ENCODE data around the gene DPM1.

The DPM1 gene

GRCh38 chr20:50953196-50953595 is 5.1 kb downstream of the DPM1 start:
- peaks cover 10 to 18% of the 10 kb centered on the region in 2 experiments for H3K4me1 ChIP-seq (ENCODE audit: control insufficient read depth in 1 of 2, insufficient read depth in 1 of 2, low read depth in 1 of 2, low read length in 1 of 2)
- H3K9me3 ChIP-seq, result no peaks in the 10 kb centered on the region
- H3K27ac ChIP-seq, result no peak overlapping the region
- no peak for TF ChIP-seq CTCF (IDR thresholded peaks at IDR 0.05)
- H3K27me3 ChIP-seq, result no peaks in the 10 kb centered on the region
- no peak overlapping the region for H3K4me3 ChIP-seq (ENCODE audit: low read depth in 1 of 2, low read length in 1 of 2)
- peaks cover 67% of the 10 kb centered on the region for H3K36me3 ChIP-seq

DNA sequence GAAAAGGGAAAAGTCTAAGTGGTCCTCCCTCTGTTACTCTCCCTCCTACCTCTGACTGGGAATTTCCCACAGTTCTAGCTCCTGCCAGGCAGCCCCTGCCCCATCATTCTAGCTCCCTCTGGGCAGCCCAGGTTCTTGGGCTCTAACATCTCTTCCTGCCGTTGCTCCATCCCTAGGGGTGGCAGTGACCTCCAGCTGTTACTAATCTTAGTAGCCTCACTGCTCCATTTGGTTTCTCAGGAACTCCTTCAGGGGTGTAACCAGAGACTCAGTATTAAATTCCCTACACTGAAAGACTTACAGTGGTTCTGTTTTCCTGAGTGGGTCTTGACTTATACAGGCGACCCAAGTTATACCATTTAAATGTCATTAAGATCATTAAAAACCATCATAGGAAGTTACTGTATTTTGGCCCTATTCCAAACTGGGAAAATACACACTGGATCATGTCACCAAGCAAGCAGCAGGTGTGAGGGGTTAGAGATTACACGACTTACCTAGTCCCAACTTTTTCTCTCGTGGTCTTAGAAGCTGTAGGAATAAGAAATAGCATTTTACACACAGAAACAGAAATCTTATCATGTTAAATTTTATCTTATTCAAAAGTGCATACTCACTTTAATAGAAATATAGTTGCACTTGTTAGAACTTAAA is 10.1 kb downstream of the DPM1 start:
- Histone ChIP-seq H3K4me1 (ENCODE audit: control insufficient read depth in 1 of 2, insufficient read depth in 1 of 2, low read depth in 1 of 2, low read length in 1 of 2) (no peaks in the 10 kb centered on the region), H3K27me3 (no peaks in the 10 kb centered on the region), H3K4me3 (ENCODE audit: low read depth in 1 of 2, low read length in 1 of 2) (no peak overlapping the region), H3K36me3 (peaks cover 96% of the 10 kb centered on the region), H3K9me3 (no peaks in the 10 kb centered on the region), H3K27ac (no peak overlapping the region)
- no peak for TF ChIP-seq CTCF (IDR thresholded peaks at IDR 0.05)

- TF ChIP-seq CTCF (IDR thresholded peaks at IDR 0.05), result no peak
- Histone ChIP-seq H3K9me3 (no peaks in the 10 kb centered on the region), H3K27ac (no peak overlapping the region), H3K4me3 (ENCODE audit: low read depth in 1 of 2, low read length in 1 of 2) (no peak overlapping the region), H3K36me3 (peaks cover 96% of the 10 kb centered on the region), H3K4me1 (ENCODE audit: control insufficient read depth in 1 of 2, insufficient read depth in 1 of 2, low read depth in 1 of 2, low read length in 1 of 2) (no peaks in the 10 kb centered on the region), H3K27me3 (no peaks in the 10 kb centered on the region)
Observed at GRCh38 chr20:50943069-50943468, 15.3 kb downstream of the DPM1 start.

DNA sequence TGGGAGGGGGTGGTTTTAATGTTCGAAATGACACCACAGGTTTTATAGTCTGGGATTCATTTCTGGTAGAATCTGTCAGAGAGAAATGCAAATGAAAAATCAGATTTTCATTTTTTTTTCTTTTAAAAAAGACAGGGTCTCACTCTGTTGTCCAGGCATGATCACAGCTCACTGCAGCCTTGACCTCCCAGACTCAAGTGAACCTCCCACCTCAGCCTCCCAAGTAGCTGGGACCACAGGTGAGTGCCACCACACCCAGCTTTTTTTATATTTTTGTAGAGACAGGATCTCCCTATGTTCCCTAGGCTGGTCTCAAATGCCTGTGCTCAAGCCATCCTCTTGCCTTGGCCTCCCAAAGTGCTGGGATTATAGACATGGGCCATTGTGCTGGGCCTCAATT is 24.7 kb downstream of the DPM1 start:
- no peak overlapping the region for H3K27ac ChIP-seq
- peaks cover 19 to 29% of the 10 kb centered on the region in 2 experiments for H3K4me1 ChIP-seq (ENCODE audit: control insufficient read depth in 1 of 2, insufficient read depth in 1 of 2, low read depth in 1 of 2, low read length in 1 of 2)
- TF ChIP-seq CTCF (IDR thresholded peaks at IDR 0.05), result no peak
- H3K9me3 ChIP-seq, result no peaks in the 10 kb centered on the region
- no peak overlapping the region for H3K4me3 ChIP-seq (ENCODE audit: low read depth in 1 of 2, low read length in 1 of 2)
- peaks cover 48% of the 10 kb centered on the region for H3K36me3 ChIP-seq
- no peaks in the 10 kb centered on the region for H3K27me3 ChIP-seq

DNA sequence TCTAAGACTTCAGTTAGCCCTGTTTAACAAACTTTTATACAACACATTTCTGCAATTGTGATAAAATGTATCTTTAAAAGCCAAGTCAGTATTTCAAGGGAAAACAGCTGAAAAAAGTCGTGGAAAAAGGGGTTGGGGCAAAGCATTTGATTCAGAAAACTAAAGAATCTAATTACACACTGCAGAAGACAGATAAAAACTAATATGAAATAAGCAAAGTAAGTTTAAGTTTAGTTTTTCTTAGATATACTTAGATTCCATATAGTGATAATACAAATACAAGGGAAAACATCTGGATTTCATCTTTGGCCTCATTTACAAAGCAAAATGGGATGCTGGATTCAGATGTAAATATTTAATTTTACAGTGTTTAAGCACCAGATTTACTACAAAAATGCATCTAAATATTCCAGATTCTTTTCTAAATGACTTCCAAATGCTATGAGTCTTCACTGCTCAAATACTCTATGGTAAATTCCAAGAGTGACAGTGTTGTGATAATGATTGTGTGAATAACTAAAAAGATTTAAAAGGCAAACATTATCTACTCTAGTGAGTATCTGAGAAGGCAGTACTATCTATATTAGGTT is 25.5 kb downstream of the DPM1 start:
- H3K4me1 ChIP-seq (ENCODE audit: control insufficient read depth in 1 of 2, insufficient read depth in 1 of 2, low read depth in 1 of 2, low read length in 1 of 2), result peaks cover 19 to 37% of the 10 kb centered on the region in 2 experiments
- no peak overlapping the region for H3K4me3 ChIP-seq (ENCODE audit: low read depth in 1 of 2, low read length in 1 of 2)
- H3K9me3 ChIP-seq, result no peaks in the 10 kb centered on the region
- peak overlapping the region; percentile 94 for H3K27ac ChIP-seq
- TF ChIP-seq CTCF (IDR thresholded peaks at IDR 0.05), result no peak
- peaks cover 40% of the 10 kb centered on the region for H3K36me3 ChIP-seq
- no peaks in the 10 kb centered on the region for H3K27me3 ChIP-seq

Data from neutrophil (primary cell).